Non-pigmented ciliary epithelial cell (primary cell): Measurements from ENCODE around the gene CAMTA1.
"Not testable (repeated sequence)": the region's sequence is repeated elsewhere in the genome, so short reads cannot be mapped to it uniquely, and the experiment has no call there.

ENCODE experiments used
- DNase-seq: peaks from one replicate; pipeline ENCODE4 v3.0.0-alpha.2; 2010; ENCODE audit warnings: low read depth

CAMTA1 gene

GRCh38 chr1:7149080-7149838 lies 364.0 kb downstream of the CAMTA1 start:
- DNase-seq: no peak

- DNase-seq: no peak
Measured at GRCh38 chr1:7150724-7151280, 365.5 kb downstream of the CAMTA1 start.

GRCh38 chr1:7151978-7152377 lies 366.7 kb downstream of the CAMTA1 start:
- no peak for DNase-seq

DNA sequence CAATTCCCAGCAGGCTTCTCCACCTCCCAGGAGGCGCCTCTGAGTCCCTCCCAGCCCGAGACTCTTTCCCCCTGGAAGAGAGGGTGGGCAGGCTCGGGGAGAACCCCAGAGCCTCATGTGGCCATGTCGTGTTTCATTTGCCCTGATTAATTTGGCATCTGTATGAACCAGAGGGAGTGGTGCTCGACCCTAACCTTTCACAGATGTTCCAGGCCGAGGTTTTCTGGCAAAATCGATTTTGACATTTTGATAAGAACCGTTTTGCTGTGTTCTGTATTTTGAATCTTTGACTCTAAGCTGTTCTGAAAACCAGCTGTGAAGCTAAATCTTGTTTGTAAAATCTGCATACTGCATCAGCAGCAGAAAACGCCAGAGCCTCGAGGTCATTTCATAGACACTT lies 367.4 kb downstream of the CAMTA1 start:
- no peak for DNase-seq

DNA sequence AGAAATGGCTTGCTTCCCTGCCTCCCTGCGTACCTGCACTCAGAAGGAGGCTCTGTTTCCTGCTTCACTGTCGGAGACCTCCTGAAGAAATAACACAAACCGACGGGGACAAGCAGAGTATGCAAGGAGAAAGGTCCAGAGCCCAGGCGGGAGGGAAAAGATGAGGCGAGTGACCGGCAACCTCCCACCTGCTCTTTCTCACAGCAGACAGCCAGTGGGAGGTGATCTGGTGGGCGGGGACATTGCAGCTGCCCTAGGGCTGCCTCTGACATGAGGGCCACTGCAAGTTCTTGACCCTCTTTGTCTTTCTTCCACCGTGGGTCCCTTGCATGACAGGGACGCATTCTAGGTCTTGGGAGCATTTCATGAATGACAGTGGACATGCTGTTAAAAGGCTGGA lies 368.2 kb downstream of the CAMTA1 start:
- DNase-seq: no peak

GRCh38 chr1:7159116-7159781 lies 374.0 kb downstream of the CAMTA1 start:
- DNase-seq: no peak

DNA sequence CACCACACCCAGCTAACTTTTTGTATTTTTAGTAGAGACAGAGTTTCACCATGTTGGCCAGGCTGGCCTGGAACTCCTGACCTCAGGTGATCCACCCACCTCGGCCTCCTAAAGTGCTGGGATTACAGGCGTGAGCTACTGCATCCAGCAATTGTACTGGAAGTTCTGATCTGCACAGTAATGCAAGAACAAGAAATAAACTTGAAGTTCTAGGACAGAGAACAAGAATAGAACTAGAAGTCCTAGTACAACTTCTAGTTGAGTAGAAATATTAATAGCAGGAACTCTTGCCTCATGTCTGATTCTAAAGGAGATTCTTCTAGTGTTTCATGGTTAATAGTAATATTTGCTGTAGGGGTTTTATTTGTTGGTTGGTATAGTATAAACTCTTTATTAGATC lies 383.3 kb downstream of the CAMTA1 start:
- not testable (repeated sequence) for DNase-seq

DNA sequence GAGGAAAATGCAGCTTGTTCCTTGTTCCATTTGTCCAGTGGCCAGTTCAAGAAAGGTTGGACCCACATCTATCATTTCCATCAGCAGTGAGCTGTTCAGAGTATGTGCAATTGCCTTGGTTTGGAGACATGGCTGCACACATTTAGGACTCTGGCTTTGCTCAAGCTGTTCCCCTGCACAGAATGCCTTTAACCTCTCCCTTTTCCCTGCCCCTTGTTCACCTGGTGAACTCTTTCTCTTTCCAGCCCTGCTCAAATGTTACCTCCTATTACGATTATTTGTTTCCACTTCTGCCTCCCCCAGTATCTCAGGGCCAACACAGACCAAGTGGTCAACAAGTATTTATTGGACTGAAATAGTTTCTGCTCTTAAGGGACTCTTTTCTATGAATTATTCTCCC lies 385.9 kb downstream of the CAMTA1 start:
- DNase-seq: no peak

- DNase-seq: no peak
Measured at GRCh38 chr1:7171574-7171973, 386.3 kb downstream of the CAMTA1 start.

DNA sequence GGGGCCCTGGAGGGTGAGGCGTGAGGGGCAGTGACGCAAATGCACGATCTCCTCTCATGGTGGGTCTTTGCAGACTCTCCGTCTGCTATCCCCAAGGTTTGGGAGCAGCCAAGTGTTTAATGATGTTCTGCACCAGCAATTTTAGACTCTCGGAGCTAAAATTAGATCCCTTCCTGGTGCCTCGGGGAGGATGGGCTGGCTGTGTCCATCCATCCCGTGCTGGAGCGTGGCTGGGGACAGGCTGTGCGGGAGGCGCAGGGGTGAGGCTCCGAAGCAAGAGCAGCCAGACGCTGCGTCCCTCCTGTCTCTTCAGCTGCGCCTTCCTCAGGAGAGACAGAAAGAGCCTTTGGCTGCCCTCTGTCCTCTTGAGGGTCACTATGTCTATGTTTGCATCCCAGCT lies 387.6 kb downstream of the CAMTA1 start:
- no peak for DNase-seq

- no peak for DNase-seq
Measured at GRCh38 chr1:7174561-7174960, 389.3 kb downstream of the CAMTA1 start.

- DNase-seq: no peak
Measured at GRCh38 chr1:7174980-7175906, 390.0 kb downstream of the CAMTA1 start.

GRCh38 chr1:7177021-7177420 lies 391.8 kb downstream of the CAMTA1 start:
- no peak for DNase-seq

DNA sequence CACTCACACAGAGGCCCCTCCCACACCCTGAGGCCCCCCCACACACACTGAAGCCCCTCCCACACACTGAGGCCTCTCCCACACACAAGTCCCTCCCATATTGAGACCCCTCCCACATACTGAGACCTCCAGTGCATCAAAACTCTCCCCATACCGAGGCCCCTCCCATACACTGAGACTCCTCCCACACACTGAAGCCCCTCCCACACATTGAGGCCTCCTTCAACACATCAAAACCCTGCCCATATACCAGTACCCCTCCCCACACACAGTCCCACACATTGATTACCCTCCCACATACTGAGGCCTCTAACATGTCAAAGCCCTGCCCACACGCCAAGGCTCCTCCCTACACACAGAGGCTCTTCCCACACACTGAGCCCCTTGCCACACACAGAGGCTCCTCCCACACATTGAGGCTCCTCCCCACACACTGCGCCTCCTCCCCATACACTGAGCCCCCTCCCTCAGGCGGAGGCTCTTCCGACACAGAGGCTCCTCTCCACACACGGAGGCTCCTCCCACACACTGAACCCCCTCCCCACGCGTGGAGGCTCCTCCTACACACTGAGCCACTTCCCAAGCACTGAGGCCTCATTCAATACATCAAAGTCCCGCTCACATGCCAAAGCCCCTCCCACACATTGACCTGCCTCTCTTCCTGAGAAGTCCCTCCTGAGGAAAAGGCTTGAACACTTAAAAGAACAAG lies 392.3 kb downstream of the CAMTA1 start:
- no peak for DNase-seq

DNA sequence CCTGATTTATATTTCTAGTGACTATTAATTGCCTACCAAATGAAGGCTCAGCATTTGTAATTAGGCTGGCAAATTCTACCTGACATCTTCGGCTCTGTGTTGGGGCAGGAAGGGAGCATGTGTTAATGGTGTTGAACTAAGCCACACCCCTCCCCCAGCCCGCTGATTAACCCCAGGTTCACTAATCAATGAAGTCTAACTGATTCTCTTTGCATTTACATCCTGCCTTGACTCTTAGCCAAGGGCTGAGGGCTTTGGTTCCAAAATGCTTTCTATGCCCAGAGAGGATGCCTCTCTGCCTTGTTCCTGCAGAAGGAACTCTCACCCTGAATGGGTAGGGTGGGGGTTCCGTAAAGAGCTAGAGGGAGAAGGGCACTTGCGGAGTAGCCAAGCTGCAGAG lies 393.1 kb downstream of the CAMTA1 start:
- no peak for DNase-seq

- DNase-seq: no peak
Measured at GRCh38 chr1:7178741-7179140, 393.5 kb downstream of the CAMTA1 start.

DNA sequence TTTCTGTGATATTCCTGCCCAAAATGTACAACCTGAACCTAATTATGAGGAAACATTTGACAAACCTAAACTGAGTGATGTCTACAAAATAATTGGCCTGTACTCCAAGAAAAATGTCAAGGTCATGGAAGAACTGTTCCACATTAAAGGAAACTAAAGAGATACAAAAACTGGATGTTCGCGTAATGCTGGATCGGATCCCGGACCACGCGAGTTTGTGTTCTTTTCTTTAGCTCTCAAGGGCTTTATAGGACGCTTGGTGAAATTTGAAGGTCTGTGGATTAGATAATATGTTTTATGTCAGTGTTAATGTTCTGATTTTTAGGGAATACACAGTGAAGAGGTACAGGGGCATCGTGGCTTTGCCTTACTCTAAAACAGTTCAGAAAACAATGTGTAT lies 400.5 kb downstream of the CAMTA1 start:
- no peak for DNase-seq

GRCh38 chr1:7186382-7187111 lies 401.3 kb downstream of the CAMTA1 start:
- no peak for DNase-seq

- no peak for DNase-seq
Measured at GRCh38 chr1:7187112-7187493, 401.8 kb downstream of the CAMTA1 start.

DNA sequence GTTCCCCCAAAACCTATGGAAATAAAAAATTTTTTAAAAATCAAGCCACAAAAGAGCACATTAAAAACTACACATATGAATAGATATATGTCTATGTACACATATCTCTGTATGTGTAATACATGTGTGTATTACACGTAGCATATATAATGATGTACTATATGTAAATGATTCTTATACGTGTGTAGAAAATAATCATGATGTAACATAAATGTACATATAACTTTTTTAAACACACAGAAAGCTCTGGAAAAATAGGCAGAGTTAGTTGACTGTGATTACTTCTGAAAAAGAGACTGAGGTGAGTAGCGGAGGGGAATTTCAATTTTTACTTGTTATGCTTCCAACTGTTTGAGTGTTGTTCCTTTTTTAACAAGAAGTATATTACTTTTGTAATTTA lies 405.0 kb downstream of the CAMTA1 start:
- no peak for DNase-seq

GRCh38 chr1:7192453-7192852 lies 407.2 kb downstream of the CAMTA1 start:
- DNase-seq: no peak
